Measurements from ENCODE around the gene SCAF1. TPM values are rescaled to one million over a fixed set of nuclear protein-coding genes. Genes with fewer than 3 reads are reported as not detected.

Gene SCAF1
- polyA plus RNA-seq, 2 of the 4 experiments (the other 2 are of a cell fraction), result 4.0 to 47.9 TPM

- TF ChIP-seq HOXB13 (CRISPR knock-in tag; IDR thresholded peaks at IDR 0.05; ENCODE audit: low read depth), result no peak
- TF ChIP-seq MAX (IDR thresholded peaks at IDR 0.05), result peak; percentile 98
- peak; percentile 49; the same call in 1 of the 2 replicates for TF ChIP-seq HOXA7 (CRISPR knock-in tag; IDR thresholded peaks at IDR 0.05)
- 0 out of 2 replicates have a peak, but pooled peaks have one; percentile 2 for TF ChIP-seq POLR2AphosphoS2 (conservative IDR thresholded peaks at IDR 0.05; ENCODE audit: low read length)
- 0 out of 2 replicates have a peak, but pooled peaks have one; percentile 55 for TF ChIP-seq MAZ (IDR thresholded peaks at IDR 0.05; ENCODE audit: borderline replicate concordance, low read depth, low read length)
- peak; percentile 78; the same call in 1 of the 2 replicates for TF ChIP-seq HMGXB4 (CRISPR knock-in tag; IDR thresholded peaks at IDR 0.05; ENCODE audit: borderline replicate concordance)
- peak; percentile 97; the same call in 1 of the 2 replicates for TF ChIP-seq TFCP2L1 (CRISPR knock-in tag; IDR thresholded peaks at IDR 0.05)
Observed at GRCh38 chr19:49677231-49677900, 35.4 kb downstream of the SCAF1 start, which contains the start of gene PRMT1 (continued).

- Histone ChIP-seq H3K9me3 (no peaks in the 10 kb centered on the region), H3K4me1 (peaks cover 33% of the 10 kb centered on the region), H3K27ac (peak overlapping the region; percentile 97 to 99), H3K4me2 (peak overlapping the region; percentile 90), H3K4me3 (peak overlapping the region; percentile 82)
- FAIRE-seq (no peak), ATAC-seq (peak; percentile 20 to 32; a peak in 5 of 6 replicates), DNase-seq (ENCODE audit: low read depth in 1 of 2, low spot score in 1 of 2) (peak; percentile 82 to 91)
- 2% methylated on average over 21 of the region's 21 CpGs for WGBS (ENCODE audit: missing lambda C conversion rate)
- CTCF ChIA-PET, result interaction anchor here (0.7 to 16.7 kb wide), 26 partner anchors 8 to 458 kb away, joined by 3 to 326 read pairs (median 5); partner anchors contain the start of genes BCL2L12, IRF3, NOSIP and PRRG2
- POLR2A ChIA-PET, result interaction anchor here (0.7 to 3.5 kb wide), 6 partner anchors 11 to 191 kb away, joined by 3 to 48 read pairs (median 8); partner anchors contain the start of genes AP2A1 and RRAS
- no peak for TF ChIP-seq SREBF2 (IDR thresholded peaks at IDR 0.05)
- no peak for TF ChIP-seq PBX3 (IDR thresholded peaks at IDR 0.05)
- peak; percentile 76; the same call in 1 of the 2 replicates for TF ChIP-seq TP53 (CRISPR knock-in tag; IDR thresholded peaks at IDR 0.05)
- no peak for TF ChIP-seq E2F6 (IDR thresholded peaks at IDR 0.05; ENCODE audit: borderline replicate concordance, low read depth)
- TF ChIP-seq ZNF302 (CRISPR knock-in tag; IDR thresholded peaks at IDR 0.05), result no peak
- no peak for TF ChIP-seq CHD4 (IDR thresholded peaks at IDR 0.05; ENCODE audit: borderline replicate concordance)
- no peak for TF ChIP-seq NFE2L2 (conservative IDR thresholded peaks at IDR 0.05; ENCODE audit: low read length)
- TF ChIP-seq ESRRA (IDR thresholded peaks at IDR 0.05; ENCODE audit: borderline replicate concordance, low read length), result 0 out of 2 replicates have a peak, but pooled peaks have one; percentile 3
- no peak for TF ChIP-seq ZFP36 (IDR thresholded peaks at IDR 0.05; ENCODE audit: borderline replicate concordance, partially characterized antibody)
- no peak for TF ChIP-seq HEYL (CRISPR knock-in tag; IDR thresholded peaks at IDR 0.05)
- TF ChIP-seq NR3C1 (IDR thresholded peaks at IDR 0.05), result no peak
- TF ChIP-seq BCL3 (IDR thresholded peaks at IDR 0.05), result no peak
- no peak for TF ChIP-seq BHLHE40 (IDR thresholded peaks at IDR 0.05; ENCODE audit: low read depth, low read length)
- TF ChIP-seq REST (IDR thresholded peaks at IDR 0.05), result no peak
- 0 out of 2 replicates have a peak, but pooled peaks have one; percentile 5 for TF ChIP-seq GATA3 (IDR thresholded peaks at IDR 0.05; ENCODE audit: borderline replicate concordance)
- TF ChIP-seq FOSL2 (IDR thresholded peaks at IDR 0.05), result no peak
- no peak for TF ChIP-seq FOSL2 (CRISPR knock-in tag; IDR thresholded peaks at IDR 0.05)
- TF ChIP-seq KDM1A (IDR thresholded peaks at IDR 0.05; ENCODE audit: low read depth), result no peak
- 0 out of 2 replicates have a peak, but pooled peaks have one; percentile 4 for TF ChIP-seq MYC (IDR thresholded peaks at IDR 0.05; ENCODE audit: borderline replicate concordance, low read length)
- TF ChIP-seq CHD2 (IDR thresholded peaks at IDR 0.05; ENCODE audit: low read length, partially characterized antibody), result peak; percentile 60
- peak; percentile 28; the same call in 1 of the 3 replicates for TF ChIP-seq SMC3 (IDR thresholded peaks at IDR 0.05)
Observed at GRCh38 chr19:49677901-49678674, 36.1 kb downstream of the SCAF1 start.
